Mesodermal cell (in vitro differentiated cells): ENCODE data around the gene GLT6D1. TPM values are rescaled to one million over a fixed set of nuclear protein-coding genes. Genes with fewer than 3 reads are reported as not detected.

Experiments used
- H3K27ac ChIP-seq: 2 replicates; pipeline ENCODE4 v1.7.0; 2013; ENCODE audit warnings: mild to moderate bottlenecking, low read depth, low read length, moderate library complexity; ENCODE audit not compliant: severe bottlenecking
- H3K36me3 ChIP-seq: 2 replicates; pipeline ENCODE4 v1.7.1; 2013; ENCODE audit warnings: mild to moderate bottlenecking, low read length, moderate library complexity; ENCODE audit not compliant: control insufficient read depth, insufficient read depth
- H3K4me1 ChIP-seq: one replicate; pipeline ENCODE4 v1.7.1; 2013; ENCODE audit warnings: mild to moderate bottlenecking, low read length; ENCODE audit not compliant: insufficient read depth, control insufficient read depth, poor library complexity, severe bottlenecking
- H3K4me3 ChIP-seq: 2 replicates; pipeline ENCODE4 v1.7.0; 2013; ENCODE audit warnings: low read length, control low read depth, mild to moderate bottlenecking; ENCODE audit not compliant: insufficient read depth, poor library complexity, severe bottlenecking; ENCODE audit errors: extremely low read depth
- H3K9me3 ChIP-seq: 2 replicates; pipeline ENCODE4 v1.7.1; 2013; ENCODE audit warnings: mild to moderate bottlenecking, low read length, moderate library complexity; ENCODE audit not compliant: control insufficient read depth
- WGBS, 2 experiments: methylation state at CpG; one replicate each; pipeline ENCODE4 v1.1.5; 2013; ENCODE audit warnings: missing lambda C conversion rate in 2 of 2; ENCODE audit not compliant: insufficient coverage in 2 of 2; 5-methylcytosine and 5-hydroxymethylcytosine counted together
- polyA plus RNA-seq, 2 experiments: library from polyadenylated mRNA; stranded (reverse); fragments of 50-300 nt; gene quantifications; one replicate each; pipeline ENCODE4 v1.2.3, GENCODE V29; 2013

Gene GLT6D1
- not detected for polyA plus RNA-seq (2013, experiment 1 of 2)
- polyA plus RNA-seq (2013, experiment 2 of 2), result not detected

GRCh38 chr9:135639196-135639595 is at the start of gene GLT6D1:
GLT6D1 (minus strand) TSS chr9:135639540; CDS start chr9:135639187, 353 bp downstream.
- no peak within 1 kb of the TSS for H3K4me3 ChIP-seq
- H3K9me3 ChIP-seq, result peaks cover 15% of the 10 kb centered on the region
- H3K36me3 ChIP-seq, result no peaks in the 10 kb centered on the region
- no peak within 1 kb of the TSS for H3K27ac ChIP-seq
- H3K4me1 ChIP-seq, result no peaks in the 10 kb centered on the region
- WGBS, 2 experiments, result 85 to 87% methylated on average over 6 to 7 of the region's 9 CpGs

DNA sequence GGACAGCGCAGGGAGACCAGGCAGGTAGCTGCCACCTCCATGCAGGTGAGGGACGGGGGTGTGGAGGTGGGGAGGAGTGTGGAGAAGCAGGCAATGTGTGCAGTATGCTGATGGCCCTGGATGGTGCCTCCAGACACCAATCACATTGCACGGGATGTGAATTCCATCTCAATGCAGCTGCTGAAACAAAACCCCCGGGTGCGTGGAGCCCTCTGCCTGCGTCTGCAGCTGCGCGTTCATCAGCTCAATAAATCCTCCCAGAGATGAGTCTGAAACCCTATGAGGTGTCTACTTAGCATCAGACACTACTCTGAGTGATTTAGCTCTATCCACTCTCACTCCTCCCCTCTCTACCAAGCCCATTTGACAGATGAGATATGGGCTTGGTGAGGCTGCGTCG is 49.7 kb upstream of the GLT6D1 start:
- Histone ChIP-seq H3K27ac (no peak overlapping the region), H3K4me3 (no peak overlapping the region), H3K36me3 (no peaks in the 10 kb centered on the region), H3K9me3 (no peaks in the 10 kb centered on the region), H3K4me1 (peaks cover 6% of the 10 kb centered on the region)
- WGBS, 2 experiments, result 90 to 93% methylated on average over 9 of the region's 10 CpGs

DNA sequence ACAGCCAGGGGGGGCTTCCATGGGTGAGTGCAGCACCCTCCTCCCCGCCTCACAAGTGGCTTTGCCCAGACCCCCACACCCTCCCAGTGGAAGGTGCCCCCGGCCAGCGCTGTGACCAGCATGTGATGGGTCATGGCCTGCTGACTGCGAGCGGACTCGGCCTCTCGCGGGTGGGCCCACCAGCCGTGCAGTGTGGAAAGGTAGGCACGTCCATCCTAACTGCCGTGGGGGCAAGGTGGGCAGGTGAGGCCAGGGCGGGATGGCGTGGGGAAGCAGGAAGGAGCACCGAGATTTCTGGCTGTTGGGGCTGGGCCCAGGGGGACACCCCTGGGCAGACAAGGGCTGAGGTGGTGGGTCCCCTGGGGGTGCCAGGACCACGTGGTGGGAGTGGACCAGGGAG is 47.9 kb upstream of the GLT6D1 start:
- Histone ChIP-seq H3K9me3 (no peaks in the 10 kb centered on the region), H3K4me1 (no peaks in the 10 kb centered on the region), H3K27ac (no peak overlapping the region), H3K4me3 (no peak overlapping the region), H3K36me3 (no peaks in the 10 kb centered on the region)
- 92 to 97% methylated on average over 11 to 15 of the region's 15 CpGs for WGBS, 2 experiments

DNA sequence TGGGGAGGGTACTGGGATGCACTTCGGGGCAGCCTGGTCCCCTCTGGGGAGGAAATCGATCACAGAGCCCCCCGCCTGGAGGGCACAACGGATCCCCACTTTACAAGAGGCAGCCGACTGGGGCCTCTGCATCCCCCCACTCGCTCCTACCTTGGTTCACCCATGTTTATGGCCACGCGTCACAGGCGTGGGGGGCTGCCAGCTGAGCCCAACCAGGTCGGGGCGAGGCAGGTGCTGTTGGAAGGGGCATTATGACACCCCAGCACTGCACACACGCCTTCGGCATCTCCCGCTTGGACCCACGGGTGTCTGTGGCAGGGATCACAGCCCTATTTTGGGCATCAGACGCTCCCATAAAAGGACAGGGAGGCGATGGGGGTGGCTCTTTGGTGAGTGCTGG is 45.4 kb upstream of the GLT6D1 start:
- no peak overlapping the region for H3K27ac ChIP-seq
- no peaks in the 10 kb centered on the region for H3K4me1 ChIP-seq
- WGBS, 2 experiments, result 77 to 86% methylated on average over 14 to 17 of the region's 17 CpGs
- no peaks in the 10 kb centered on the region for H3K9me3 ChIP-seq
- no peak overlapping the region for H3K4me3 ChIP-seq
- no peaks in the 10 kb centered on the region for H3K36me3 ChIP-seq

- no peaks in the 10 kb centered on the region for H3K9me3 ChIP-seq
- H3K27ac ChIP-seq, result no peak overlapping the region
- 89 to 93% methylated on average over 9 to 14 of the region's 15 CpGs for whole genome bisulfite sequencing, 2 experiments
- no peaks in the 10 kb centered on the region for H3K36me3 ChIP-seq
- H3K4me3 ChIP-seq, result no peak overlapping the region
- H3K4me1 ChIP-seq, result no peaks in the 10 kb centered on the region
These were observed 44.2 kb upstream of the GLT6D1 start for GRCh38 chr9:135683401-135684034.

GRCh38 chr9:135681161-135681560 is 41.8 kb upstream of the GLT6D1 start:
- Histone ChIP-seq H3K27ac (no peak overlapping the region), H3K36me3 (no peaks in the 10 kb centered on the region), H3K4me3 (no peak overlapping the region), H3K4me1 (no peaks in the 10 kb centered on the region), H3K9me3 (no peaks in the 10 kb centered on the region)
- 84 to 89% methylated on average over 5 of the region's 5 CpGs for WGBS, 2 experiments

- WGBS, 2 experiments, result 78 to 83% methylated on average over 10 to 16 of the region's 16 CpGs
- H3K36me3 ChIP-seq, result no peaks in the 10 kb centered on the region
These were observed 40.7 kb upstream of the GLT6D1 start for GRCh38 chr9:135680056-135680455.

GRCh38 chr9:135678236-135679017 is 39.1 kb upstream of the GLT6D1 start:
- 90 to 94% methylated on average over 12 to 15 of the region's 20 CpGs for WGBS, 2 experiments

More at GRCh38 chr9:135680056-135680455, 40.7 kb upstream of the GLT6D1 start:
- H3K4me1 ChIP-seq, result no peaks in the 10 kb centered on the region
- no peak overlapping the region for H3K27ac ChIP-seq
- no peak overlapping the region for H3K4me3 ChIP-seq
- H3K9me3 ChIP-seq, result no peaks in the 10 kb centered on the region

GRCh38 chr9:135677641-135678168 is 38.4 kb upstream of the GLT6D1 start:
- Histone ChIP-seq H3K27ac (no peak overlapping the region), H3K36me3 (no peaks in the 10 kb centered on the region), H3K4me3 (no peak overlapping the region), H3K9me3 (no peaks in the 10 kb centered on the region), H3K4me1 (no peaks in the 10 kb centered on the region)
- 87 to 91% methylated on average over 22 of the region's 22 CpGs for WGBS, 2 experiments

More at GRCh38 chr9:135678236-135679017, 39.1 kb upstream of the GLT6D1 start:
- Histone ChIP-seq H3K4me1 (no peaks in the 10 kb centered on the region), H3K36me3 (no peaks in the 10 kb centered on the region), H3K4me3 (no peak overlapping the region), H3K27ac (no peak overlapping the region), H3K9me3 (no peaks in the 10 kb centered on the region)

DNA sequence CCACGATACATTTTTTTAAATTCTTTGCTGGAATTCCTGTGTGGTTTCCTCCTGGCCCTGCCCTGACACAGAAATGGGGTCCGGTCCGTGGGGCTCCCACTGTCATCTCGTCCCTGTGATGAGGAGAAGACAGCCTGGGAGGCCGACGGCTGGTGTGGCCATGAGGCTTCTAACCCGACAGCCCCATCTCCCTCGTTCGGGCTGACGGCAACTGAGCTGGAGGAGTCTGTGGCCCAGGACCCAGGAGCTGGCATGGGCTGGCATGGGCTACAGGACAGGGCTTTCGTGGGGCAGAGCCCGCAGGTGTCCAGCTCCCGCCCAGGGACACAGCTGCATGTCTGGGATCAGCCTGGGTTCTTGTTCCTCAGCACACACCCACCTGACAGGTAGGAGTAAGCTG is 37.6 kb upstream of the GLT6D1 start:
- H3K9me3 ChIP-seq, result no peaks in the 10 kb centered on the region
- H3K4me1 ChIP-seq, result no peaks in the 10 kb centered on the region
- no peaks in the 10 kb centered on the region for H3K36me3 ChIP-seq
- no peak overlapping the region for H3K4me3 ChIP-seq
- H3K27ac ChIP-seq, result no peak overlapping the region
- 90 to 91% methylated on average over 10 to 11 of the region's 13 CpGs for WGBS, 2 experiments
